GM19238 (cell line): ENCODE results near the gene ANK2.
"Not testable (repeated sequence)": the region's sequence is repeated elsewhere in the genome, so short reads cannot be mapped to it uniquely, and the experiment has no call there.

Experiments used
- DNase-seq: peaks from one replicate; pipeline ENCODE4 v3.0.0; 2011; ENCODE audit warnings: low spot score; ENCODE audit not compliant: insufficient read length

The ANK2 gene

GRCh38 chr4:113146876-113147358, 97.5 kb downstream of the ANK2 start:
- no peak for DNase-seq

- no peak for DNase-seq
Observed at GRCh38 chr4:113147498-113148111, 98.2 kb downstream of the ANK2 start.

- no peak for DNase-seq
Observed at GRCh38 chr4:113148925-113149324, 99.5 kb downstream of the ANK2 start.

- no peak for DNase-seq
Observed at GRCh38 chr4:113153529-113154101, 104.2 kb downstream of the ANK2 start.

- no peak for DNase-seq
Observed at GRCh38 chr4:113154281-113154680, 104.8 kb downstream of the ANK2 start.

DNA sequence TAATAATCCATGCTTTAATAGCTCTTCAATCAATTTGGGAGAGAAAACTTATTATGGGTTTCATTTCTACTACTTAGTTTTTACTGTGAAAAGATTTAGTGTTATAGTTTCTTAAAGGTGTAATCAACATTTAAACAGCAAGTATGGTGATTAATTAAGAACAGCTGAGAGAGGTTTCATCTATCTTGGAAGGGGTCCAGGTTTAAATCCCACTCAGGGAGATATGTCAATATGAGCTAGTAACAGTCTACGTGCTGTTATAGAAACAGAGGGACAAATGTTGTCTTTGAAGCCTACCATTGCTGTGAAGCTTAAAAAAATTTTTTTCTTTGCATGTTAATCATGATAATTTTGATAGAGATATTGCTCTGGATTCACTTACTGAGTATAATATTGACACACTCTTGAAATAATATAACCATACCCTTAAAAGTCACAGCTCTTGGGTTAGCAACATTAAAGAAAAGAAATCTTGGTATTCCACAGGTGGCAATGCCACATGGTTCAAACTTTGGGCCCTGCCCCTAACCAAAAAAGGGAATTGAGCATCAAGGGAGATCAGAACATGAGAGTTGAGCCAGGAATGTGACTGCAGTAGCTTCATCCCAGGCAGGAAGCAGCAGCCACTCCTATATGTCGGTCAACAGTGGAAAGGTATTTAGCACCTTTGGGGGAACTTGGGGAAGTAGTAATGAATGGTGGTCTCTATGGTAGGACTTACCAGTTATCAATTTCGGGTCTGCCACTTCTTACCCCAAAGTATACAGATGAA, 107.8 kb downstream of the ANK2 start:
- DNase-seq: no peak

GRCh38 chr4:113159942-113160545, 110.6 kb downstream of the ANK2 start:
- DNase-seq: no peak

DNA sequence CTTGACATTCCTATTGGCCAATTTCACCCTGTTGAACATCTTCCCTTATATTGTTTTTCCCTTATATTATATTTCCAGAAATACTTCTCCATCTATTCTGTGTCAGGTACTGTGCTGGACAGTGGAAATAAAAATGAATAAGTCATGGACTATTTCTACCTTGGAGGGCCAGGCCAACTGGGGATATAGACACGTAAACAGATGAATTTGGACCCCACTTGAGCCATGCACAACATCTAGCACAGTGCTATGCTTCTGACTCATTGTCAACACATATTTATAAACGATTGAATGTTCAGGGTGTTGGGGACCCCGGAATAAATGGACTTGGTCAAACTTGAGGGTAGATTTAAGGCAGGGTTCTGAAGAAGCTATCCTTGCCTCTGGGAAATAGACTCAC, 111.1 kb downstream of the ANK2 start:
- DNase-seq: no peak

GRCh38 chr4:113162089-113162488, 112.6 kb downstream of the ANK2 start:
- DNase-seq: no peak

GRCh38 chr4:113169368-113169767, 119.9 kb downstream of the ANK2 start:
- DNase-seq: no peak

GRCh38 chr4:113170115-113170804, 120.8 kb downstream of the ANK2 start:
- DNase-seq: no peak

DNA sequence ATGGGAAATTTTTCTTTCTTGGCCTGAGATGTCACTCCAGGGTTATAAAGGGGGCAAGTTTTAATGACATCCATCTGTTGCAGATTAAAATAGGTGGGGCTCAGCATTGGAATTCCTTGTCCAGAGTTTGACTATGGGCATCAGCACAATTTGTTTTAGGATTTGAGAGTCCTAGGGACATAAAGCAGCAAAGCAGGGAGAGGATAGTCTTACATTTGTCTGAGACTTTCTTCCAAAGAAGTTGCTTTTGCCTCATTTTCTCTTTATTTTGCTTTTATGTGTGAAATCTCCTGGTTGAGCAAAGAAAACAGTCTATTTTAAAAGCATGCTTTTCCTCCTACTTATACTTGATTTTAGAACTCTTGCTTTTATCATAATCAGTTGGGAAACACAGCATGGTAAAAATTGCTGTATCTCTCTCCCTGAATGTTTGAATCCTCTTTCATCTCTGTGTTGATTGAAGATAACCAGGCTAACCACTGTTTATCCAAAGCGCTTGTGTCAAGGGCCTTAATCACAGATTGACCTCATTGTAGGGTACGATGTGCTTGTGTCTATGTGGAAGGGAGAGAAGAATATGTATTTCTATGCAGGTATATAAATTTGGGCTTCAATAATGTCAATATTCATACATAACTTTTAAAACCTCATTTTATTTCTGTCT, 121.5 kb downstream of the ANK2 start:
- DNase-seq: no peak

- no peak for DNase-seq
Observed at GRCh38 chr4:113173126-113173792, 123.8 kb downstream of the ANK2 start.

GRCh38 chr4:113173793-113174264, 124.4 kb downstream of the ANK2 start:
- no peak for DNase-seq

DNA sequence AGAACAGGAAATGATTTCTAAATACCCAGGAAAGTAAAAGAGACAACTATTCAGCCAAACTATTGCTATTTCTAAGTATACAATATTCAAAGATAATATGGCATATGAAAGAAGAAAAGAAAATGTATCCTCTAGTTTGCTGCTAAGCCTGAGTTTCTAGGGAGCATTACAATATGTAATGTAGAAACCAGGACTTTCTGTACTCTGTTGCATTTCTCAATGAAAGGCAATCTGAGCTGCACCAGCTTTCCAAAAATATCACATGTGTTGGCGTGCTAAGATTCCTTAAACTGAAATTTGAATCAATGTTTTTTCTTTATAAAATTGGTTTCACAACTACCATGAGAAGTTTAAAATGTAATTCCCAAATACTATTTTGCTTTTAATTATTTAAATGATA, 129.6 kb downstream of the ANK2 start:
- no peak for DNase-seq

- no peak for DNase-seq
Observed at GRCh38 chr4:113179996-113180395, 130.5 kb downstream of the ANK2 start.

- no peak for DNase-seq
Observed at GRCh38 chr4:113181289-113182007, 132.0 kb downstream of the ANK2 start.

- no peak for DNase-seq
Observed at GRCh38 chr4:113183032-113183605, 133.7 kb downstream of the ANK2 start.

DNA sequence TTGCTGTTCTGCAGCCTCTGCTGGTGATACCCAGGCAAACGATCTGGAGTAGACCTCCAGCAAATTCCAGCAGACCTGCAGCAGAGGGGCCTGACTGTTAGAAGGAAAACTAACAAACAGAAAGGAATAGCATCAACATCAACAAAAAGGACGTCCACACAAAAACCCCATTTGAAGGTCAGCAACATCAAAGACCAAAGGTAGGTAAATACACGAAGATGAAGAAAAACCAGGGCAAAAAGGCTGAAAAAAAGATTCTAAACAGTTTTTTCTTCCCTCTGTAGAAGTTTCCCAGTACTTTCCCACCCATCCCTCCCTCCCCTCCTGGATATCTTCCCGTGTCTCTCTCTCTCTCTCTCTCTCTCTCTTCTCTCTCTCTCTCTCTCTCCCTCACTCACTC, 136.8 kb downstream of the ANK2 start:
- not testable (repeated sequence) for DNase-seq
